HCT116 (cell line): ENCODE data around the gene MBD3L2.
"Not testable (repeated sequence)": the region's sequence is repeated elsewhere in the genome, so short reads cannot be mapped to it uniquely, and the experiment has no call there.

Source experiments
- CTCF ChIP-seq, 3 experiments: fragments of 200-600 bp in 1 of 3; sonication (generic) in 1 of 3; IDR thresholded peaks in 2 of 3; conservative IDR thresholded peaks in 1 of 3; 2 replicates each; pipeline ENCODE4 v1.5.1; 2012 to 2017; ENCODE audit warnings: low read depth in 2 of 3, low read length in 2 of 3, antibody characterized with exemption in 1 of 3, borderline replicate concordance in 1 of 3, control low read depth in 1 of 3, mild to moderate bottlenecking in 1 of 3, mixed read lengths in 1 of 3, mixed run types in 1 of 3, moderate library complexity in 1 of 3; ENCODE audit not compliant: insufficient read depth in 1 of 3
- EGR1 ChIP-seq: IDR thresholded peaks from 2 replicates; pipeline ENCODE4 v1.6.1; 2012; ENCODE audit warnings: low read depth
- FOSL1 ChIP-seq: IDR thresholded peaks from 2 replicates; pipeline ENCODE4 v1.6.1; 2012; ENCODE audit warnings: low read depth
- POLR2A ChIP-seq: IDR thresholded peaks from 2 replicates; pipeline ENCODE4 v1.7.0; 2011; ENCODE audit warnings: borderline replicate concordance; ENCODE audit not compliant: insufficient read depth, insufficient read length; ENCODE audit errors: extremely low read depth

- not testable (repeated sequence) for TF ChIP-seq FOSL1; CTCF (IDR thresholded peaks at IDR 0.05 in 2 of 3, conservative IDR thresholded peaks at IDR 0.05 in 1 of 3; ENCODE audit: borderline replicate concordance in 1 of 3, insufficient read depth in 1 of 3, low read depth in 2 of 3, low read length in 2 of 3); POLR2A; EGR1
Measured at GRCh38 chr19:7059977-7060376, 10.9 kb downstream of the MBD3L2 start.
